NCI-H1092 (cell line): ENCODE measurements around the gene ALOX5.
"Not testable (repeated sequence)": the region's sequence is repeated elsewhere in the genome, so short reads cannot be mapped to it uniquely, and the experiment has no call there.

Source experiments
- DNase-seq: peaks from one replicate; lab custom pipeline; 2025; lab: John Stamatoyannopoulos, UW

The ALOX5 gene

GRCh38 chr10:45404770-45405120 lies 30.7 kb downstream of the ALOX5 start:
- no peak for DNase-seq

GRCh38 chr10:45407542-45407941 lies 33.5 kb downstream of the ALOX5 start:
- no peak for DNase-seq

- no peak for DNase-seq
Measured at GRCh38 chr10:45408421-45409319, 34.7 kb downstream of the ALOX5 start.

GRCh38 chr10:45409347-45409746 lies 35.3 kb downstream of the ALOX5 start:
- not testable (repeated sequence) for DNase-seq

GRCh38 chr10:45409782-45410181 lies 35.8 kb downstream of the ALOX5 start:
- no peak for DNase-seq

GRCh38 chr10:45410489-45410806 lies 36.4 kb downstream of the ALOX5 start:
- DNase-seq, result no peak

DNA sequence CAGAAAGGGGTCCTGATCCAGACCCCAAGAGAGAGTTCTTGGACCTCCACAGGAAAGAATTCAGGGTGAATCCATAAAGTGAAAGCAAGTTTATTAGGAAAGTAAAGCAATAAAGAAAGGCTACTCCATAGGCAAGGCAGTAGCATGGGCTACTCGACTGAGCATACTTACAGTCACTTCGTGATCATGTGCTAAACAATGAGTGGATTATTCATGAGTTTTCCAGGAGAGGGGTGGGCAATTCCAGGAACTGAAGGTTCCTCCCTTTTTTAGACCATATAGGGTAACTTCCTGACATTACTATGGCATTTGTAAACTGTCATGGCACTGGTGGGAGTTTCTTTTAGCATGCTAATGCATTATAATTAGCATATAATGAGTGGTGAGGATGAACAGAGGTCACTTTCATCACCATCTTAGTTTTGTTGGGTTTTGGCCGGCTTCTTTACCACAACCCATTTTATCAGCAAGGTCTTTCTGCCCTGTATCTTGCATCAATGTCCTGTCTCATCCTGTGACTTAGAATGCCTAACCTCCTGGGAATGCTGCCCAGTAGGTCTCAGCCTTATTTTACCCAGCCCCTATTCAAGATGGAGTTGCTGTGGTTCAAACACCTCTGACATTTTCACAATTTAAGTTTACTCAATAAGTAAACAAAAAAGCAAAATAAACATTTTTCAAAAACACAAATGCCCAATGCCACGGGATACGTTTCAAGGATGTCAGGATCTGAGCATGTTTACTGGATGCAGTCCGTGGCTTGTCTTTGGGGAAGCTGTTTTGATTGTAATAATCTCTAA lies 37.0 kb downstream of the ALOX5 start:
- no peak for DNase-seq

DNA sequence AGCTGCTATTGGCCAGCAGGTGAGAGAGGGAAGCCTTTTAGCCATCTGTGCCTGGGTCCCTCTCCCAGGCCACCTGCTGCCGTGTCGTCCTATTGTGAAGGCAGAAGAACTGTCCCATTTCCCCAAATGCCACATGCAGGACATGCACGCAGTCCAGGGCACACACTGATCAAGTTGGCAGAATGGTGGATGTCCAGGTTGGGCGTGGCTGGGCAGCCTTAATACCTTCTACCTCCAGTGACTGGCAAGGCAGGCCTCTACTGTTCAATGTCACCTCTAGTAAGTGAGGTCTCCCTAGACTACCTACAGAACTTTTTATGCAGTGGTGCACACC lies 37.6 kb downstream of the ALOX5 start:
- no peak for DNase-seq

- not testable (repeated sequence) for DNase-seq
Measured at GRCh38 chr10:45415062-45415461, 41.0 kb downstream of the ALOX5 start.

DNA sequence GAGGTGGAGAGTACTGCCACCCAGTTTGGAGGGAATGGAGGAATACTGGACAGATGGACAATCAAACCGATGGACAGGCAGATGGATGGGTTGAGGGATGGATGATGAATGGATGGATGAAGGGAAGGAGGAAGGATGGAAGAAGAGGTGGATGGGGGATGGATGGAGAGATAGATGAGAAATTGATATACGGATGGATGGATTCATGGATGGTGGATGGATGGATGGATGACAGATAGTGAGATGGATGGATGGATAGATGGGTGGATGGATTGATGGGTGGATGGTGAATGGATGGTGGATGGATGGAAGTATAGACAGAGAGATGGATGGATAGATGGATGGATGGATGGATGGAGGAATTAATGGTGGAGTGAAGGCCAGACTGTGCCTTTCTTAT lies 42.6 kb downstream of the ALOX5 start:
- no peak for DNase-seq

DNA sequence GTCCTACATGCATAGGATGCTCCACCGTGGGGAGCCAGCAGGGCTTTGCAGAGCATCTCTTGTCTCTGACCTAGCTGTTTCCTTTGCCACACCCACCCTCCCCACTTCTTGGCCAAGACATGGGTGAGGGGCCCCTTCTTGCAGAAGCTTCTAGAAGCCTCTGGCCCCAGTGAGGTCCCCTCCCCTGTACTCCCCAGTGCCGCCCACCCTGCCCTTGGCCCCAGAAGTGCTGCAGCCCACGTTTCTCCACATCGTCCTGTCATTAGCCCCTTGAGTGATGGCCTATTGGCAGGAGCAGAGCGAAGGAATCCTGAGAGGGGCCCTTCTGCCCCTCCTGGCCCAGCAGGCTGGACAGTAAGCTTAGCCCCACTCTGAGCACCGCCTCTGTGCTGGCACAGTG lies 43.7 kb downstream of the ALOX5 start:
- no peak for DNase-seq

DNA sequence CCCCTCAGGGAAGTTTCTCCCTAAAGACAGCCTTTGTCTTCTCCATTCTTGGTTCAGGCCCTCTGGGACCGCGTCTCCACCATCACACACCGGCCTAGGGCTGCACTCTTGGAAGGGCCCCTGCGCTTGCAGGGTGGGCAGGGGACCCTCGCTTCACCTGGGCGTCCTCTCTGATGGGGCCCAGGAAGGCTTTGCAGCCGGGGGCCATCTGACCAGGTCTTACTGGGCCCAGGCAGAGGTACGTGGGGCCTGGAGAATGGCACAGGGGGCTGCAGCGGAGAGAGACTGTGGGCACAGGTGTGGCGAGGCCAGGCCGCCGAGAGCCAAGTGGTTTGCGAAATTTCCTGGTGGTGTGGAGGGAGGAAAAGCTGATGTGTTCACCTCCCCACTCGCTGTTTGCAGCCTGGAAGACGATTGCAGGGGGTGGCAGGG lies 44.4 kb downstream of the ALOX5 start:
- no peak for DNase-seq

DNA sequence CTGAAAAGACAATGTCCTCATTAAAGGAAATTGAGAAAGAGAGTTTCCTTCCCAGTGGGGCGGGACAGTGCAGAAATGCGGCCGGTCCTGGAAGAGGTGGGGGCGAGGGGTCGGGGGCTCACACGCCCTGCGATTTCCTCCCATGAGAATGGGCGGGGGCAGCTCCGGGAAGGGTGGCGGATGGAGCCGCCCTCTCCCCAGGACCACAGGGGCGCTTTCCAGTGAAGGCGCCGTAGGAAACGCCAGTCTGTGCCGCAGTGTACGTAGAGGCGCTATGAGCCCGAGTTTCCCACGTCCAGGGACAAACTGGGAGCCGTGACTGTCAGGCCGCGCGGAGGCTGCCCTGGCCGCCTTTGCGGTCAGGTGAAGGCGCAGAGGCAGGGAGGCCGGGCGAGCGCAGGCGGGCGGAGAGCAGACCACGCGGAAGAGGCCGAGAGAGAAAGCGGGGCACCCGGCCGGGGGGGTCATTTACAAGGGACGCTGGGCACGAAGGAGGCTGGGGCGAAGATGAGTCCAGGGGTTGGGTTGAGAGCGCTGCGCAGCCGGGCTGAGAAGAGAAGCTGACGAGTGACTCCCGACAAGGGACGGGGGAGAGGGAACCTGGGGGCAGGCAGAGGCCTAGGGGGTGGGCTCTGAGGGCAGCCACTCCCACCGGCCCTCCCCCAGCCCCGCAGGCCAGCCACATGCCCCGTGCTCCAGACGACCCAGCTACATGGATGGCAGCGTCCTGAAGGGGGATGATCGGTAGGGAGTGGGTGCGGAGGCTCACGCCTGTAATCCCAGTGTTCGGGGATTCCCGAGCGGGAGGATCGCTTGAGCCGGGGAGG lies 45.0 kb downstream of the ALOX5 start:
- no peak for DNase-seq

- no peak for DNase-seq
Measured at GRCh38 chr10:45419676-45420025, 45.6 kb downstream of the ALOX5 start.

- DNase-seq, result peak; percentile 82
Measured at GRCh38 chr10:45420453-45421192, 46.6 kb downstream of the ALOX5 start.

GRCh38 chr10:45421221-45422097 lies 47.4 kb downstream of the ALOX5 start:
- DNase-seq, result no peak

DNA sequence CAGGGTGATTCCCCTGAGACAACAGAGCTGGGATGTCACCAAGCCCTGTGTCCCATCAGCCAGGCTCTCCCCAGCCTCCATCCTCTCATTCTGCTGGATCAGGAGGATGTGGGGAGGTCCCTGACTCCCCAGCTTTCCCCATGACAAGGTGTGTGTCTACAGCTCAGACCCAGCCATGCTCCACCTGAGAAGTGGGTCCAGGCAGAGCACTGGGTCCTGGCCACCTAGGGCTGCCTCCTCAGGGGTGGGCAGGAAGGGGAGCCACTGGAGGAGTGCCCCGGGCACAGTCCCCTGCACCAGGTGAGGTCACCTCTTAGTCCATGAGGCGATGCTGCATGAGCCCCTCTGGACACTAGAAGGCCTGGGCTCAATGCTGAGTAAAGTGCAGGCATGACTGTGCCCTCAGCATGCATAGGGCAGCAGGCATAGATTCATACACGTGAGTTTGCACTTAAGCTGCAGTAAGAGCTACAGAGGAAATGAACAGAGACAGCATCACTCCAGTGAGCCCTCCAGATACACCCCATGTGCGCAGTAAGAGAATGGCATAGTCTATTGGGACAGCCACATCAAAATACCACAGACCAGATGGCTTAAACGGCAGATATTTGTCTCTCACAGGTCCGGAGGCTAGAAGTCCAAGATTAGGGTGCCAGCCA lies 48.3 kb downstream of the ALOX5 start:
- DNase-seq, result no peak

DNA sequence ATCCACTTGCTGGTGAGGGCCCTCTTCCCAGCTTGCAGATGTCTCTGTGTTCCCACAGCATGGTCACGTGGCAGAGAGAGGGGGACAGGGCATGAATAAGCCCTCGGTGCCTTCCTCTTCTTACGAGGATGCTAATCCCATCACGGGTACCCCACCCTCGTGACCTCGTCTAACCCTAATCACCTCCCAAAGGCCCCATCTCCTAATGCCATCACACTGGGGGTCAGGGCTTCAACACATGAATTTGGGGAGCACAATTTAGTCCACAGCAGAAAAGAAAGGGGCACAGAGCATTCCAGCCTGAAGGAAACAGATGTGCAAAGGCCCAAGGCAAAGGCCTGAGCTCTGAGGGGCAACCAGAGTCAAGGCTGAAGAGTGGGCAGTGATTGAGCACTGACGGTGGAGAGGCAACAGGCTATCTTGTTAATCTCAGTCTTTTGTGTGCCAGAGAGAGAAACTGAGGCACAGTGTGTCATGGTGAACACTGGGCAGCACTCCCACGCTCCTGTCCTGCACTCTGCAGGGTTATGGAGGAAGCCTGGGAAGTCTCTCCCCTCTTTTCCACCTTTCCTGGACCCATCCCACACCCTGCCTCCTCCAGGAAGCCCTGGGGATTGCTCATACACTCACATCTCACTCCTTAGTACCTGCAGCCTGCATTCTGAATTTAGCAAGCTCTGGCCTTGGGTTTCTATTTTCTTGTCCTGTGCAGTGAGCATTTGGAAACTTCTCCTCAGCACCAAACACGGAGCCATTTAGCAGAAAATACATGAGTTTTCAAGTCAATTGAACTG lies 49.0 kb downstream of the ALOX5 start:
- DNase-seq, result no peak

DNA sequence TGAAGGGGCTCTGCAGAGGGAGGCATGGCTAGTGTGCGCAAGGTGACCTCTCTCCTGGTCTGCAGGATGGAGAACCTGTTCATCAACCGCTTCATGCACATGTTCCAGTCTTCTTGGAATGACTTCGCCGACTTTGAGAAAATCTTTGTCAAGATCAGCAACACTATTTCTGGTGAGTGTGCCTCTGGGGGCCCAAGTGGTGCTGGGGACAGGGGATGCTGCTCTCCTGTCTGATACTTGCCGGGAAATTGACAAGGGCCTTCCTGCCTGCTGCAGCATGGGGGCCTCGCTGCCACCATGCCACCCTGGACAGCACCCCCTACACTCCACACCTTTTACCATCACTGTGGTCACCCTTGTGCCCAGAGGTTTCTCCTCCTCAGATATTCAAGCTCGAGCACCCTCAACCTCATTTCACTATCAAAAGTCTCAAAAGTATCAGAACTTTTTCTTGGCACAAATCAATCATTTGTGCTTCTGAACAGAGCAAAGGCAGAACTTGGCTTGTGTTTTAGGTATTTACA lies 50.0 kb downstream of the ALOX5 start:
- DNase-seq, result no peak
